H9 (cell line): ENCODE results near the gene PXYLP1. TPM values are rescaled to one million over a fixed set of nuclear protein-coding genes. Genes with fewer than 3 reads are reported as not detected.

ENCODE experiments used
- DNase-seq: peaks from one replicate; pipeline ENCODE4 v3.0.0-alpha.2; 2017
- H2AFZ ChIP-seq: one replicate; pipeline ENCODE4 v1.6.1; 2013; ENCODE audit warnings: mild to moderate bottlenecking, low read length, control low read depth, moderate library complexity
- H2AK5ac ChIP-seq: 2 replicates; pipeline ENCODE4 v1.6.1; 2013; ENCODE audit warnings: low read length, control low read depth, mixed read lengths; ENCODE audit not compliant: insufficient read length
- H2BK120ac ChIP-seq: one replicate; pipeline ENCODE4 v1.6.1; 2013; ENCODE audit warnings: low read depth, mild to moderate bottlenecking, low read length, control low read depth, inconsistent platforms; ENCODE audit not compliant: poor library complexity, severe bottlenecking
- H2BK12ac ChIP-seq: 2 replicates; pipeline ENCODE4 v1.6.1; 2013; ENCODE audit warnings: low read length, control low read depth, mixed read lengths, low read depth; ENCODE audit not compliant: insufficient read length
- H2BK15ac ChIP-seq: 2 replicates; pipeline ENCODE4 v1.6.1; 2013; ENCODE audit warnings: low read depth, low read length, control low read depth
- H2BK20ac ChIP-seq: one replicate; pipeline ENCODE4 v1.6.1; 2013; ENCODE audit warnings: low read depth, mild to moderate bottlenecking, low read length, control low read depth, inconsistent platforms; ENCODE audit not compliant: poor library complexity, severe bottlenecking
- H2BK5ac ChIP-seq: 2 replicates; pipeline ENCODE4 v1.6.1; 2013; ENCODE audit warnings: low read length, control low read depth, mixed read lengths; ENCODE audit not compliant: insufficient read length
- H3K14ac ChIP-seq: 2 replicates; pipeline ENCODE4 v1.6.1; 2013; ENCODE audit warnings: low read length, control low read depth; ENCODE audit not compliant: insufficient read depth
- H3K18ac ChIP-seq: 2 replicates; pipeline ENCODE4 v1.6.1; 2013; ENCODE audit warnings: low read depth, mild to moderate bottlenecking, mixed read lengths, low read length, control low read depth; ENCODE audit not compliant: insufficient read length
- H3K23ac ChIP-seq: 2 replicates; pipeline ENCODE4 v1.6.1; 2013; ENCODE audit warnings: low read length, control low read depth, mixed read lengths, low read depth; ENCODE audit not compliant: insufficient read length
- H3K23me2 ChIP-seq: 2 replicates; pipeline ENCODE4 v1.6.1; 2013; ENCODE audit warnings: low read depth, mild to moderate bottlenecking, mixed read lengths, low read length, control low read depth; ENCODE audit not compliant: insufficient read length, poor library complexity, severe bottlenecking
- H3K27ac ChIP-seq: 2 replicates; pipeline ENCODE4 v1.5.1; 2013; ENCODE audit warnings: low read length, control low read depth, mixed read lengths, low read depth; ENCODE audit not compliant: insufficient read length
- H3K27me3 ChIP-seq: 2 replicates; pipeline ENCODE4 v1.6.1; 2013; ENCODE audit warnings: low read length, control low read depth, inconsistent platforms; ENCODE audit not compliant: insufficient read depth
- H3K4ac ChIP-seq: 2 replicates; pipeline ENCODE4 v1.6.1; 2013; ENCODE audit warnings: low read depth, mild to moderate bottlenecking, control low read depth, inconsistent platforms, low read length, moderate library complexity
- H3K4me1 ChIP-seq: 2 replicates; pipeline ENCODE4 v1.6.1; 2013; ENCODE audit warnings: low read length, control low read depth, inconsistent platforms; ENCODE audit not compliant: insufficient read depth
- H3K4me2 ChIP-seq: 2 replicates; pipeline ENCODE4 v1.6.1; 2013; ENCODE audit warnings: low read length, control low read depth, mixed read lengths; ENCODE audit not compliant: insufficient read length, insufficient read depth
- H3K56ac ChIP-seq: 2 replicates; pipeline ENCODE4 v1.6.1; 2013; ENCODE audit warnings: low read depth, mild to moderate bottlenecking, mixed read lengths, low read length, control low read depth; ENCODE audit not compliant: insufficient read length
- H3K79me1 ChIP-seq: 2 replicates; pipeline ENCODE4 v1.6.1; 2013; ENCODE audit warnings: low read depth, mild to moderate bottlenecking, moderate library complexity, low read length, control low read depth, inconsistent platforms; ENCODE audit not compliant: insufficient read depth, poor library complexity, severe bottlenecking
- H3K79me2 ChIP-seq: 2 replicates; pipeline ENCODE4 v1.6.1; 2013; ENCODE audit warnings: low read length, control low read depth, inconsistent platforms; ENCODE audit not compliant: insufficient read depth
- H3K9ac ChIP-seq: 2 replicates; pipeline ENCODE4 v1.6.1; 2013; ENCODE audit warnings: low read length, control low read depth, mixed read lengths; ENCODE audit not compliant: insufficient read length; ENCODE audit errors: extremely low read depth
- H3K9me3 ChIP-seq: one replicate; pipeline ENCODE4 v1.6.1; 2013; ENCODE audit warnings: low read depth, low read length, inconsistent platforms; ENCODE audit not compliant: control insufficient read depth
- H3T11ph ChIP-seq: one replicate; pipeline ENCODE4 v1.6.1; 2013; ENCODE audit warnings: mild to moderate bottlenecking, low read length, control low read depth, inconsistent platforms
- H4K20me1 ChIP-seq: one replicate; pipeline ENCODE4 v1.6.1; 2013; ENCODE audit not compliant: control insufficient read depth, insufficient read length, insufficient read depth
- H4K5ac ChIP-seq: 2 replicates; pipeline ENCODE4 v1.6.1; 2013; ENCODE audit warnings: low read depth, mild to moderate bottlenecking, mixed read lengths, low read length, control low read depth; ENCODE audit not compliant: insufficient read length
- H4K8ac ChIP-seq: replicated peaks from 2 replicates; pipeline ENCODE4 v1.6.1; 2013; ENCODE audit warnings: low read length, control low read depth, mixed read lengths, low read depth; ENCODE audit not compliant: insufficient read length
- H4K91ac ChIP-seq: 2 replicates; pipeline ENCODE4 v1.6.1; 2013; ENCODE audit warnings: low read depth, mild to moderate bottlenecking, moderate library complexity, mixed read lengths, low read length, control low read depth; ENCODE audit not compliant: insufficient read length
- H3K27ac Mint-ChIP-seq, 3 experiments: 2 replicates in 2 of 3; 3 replicates in 1 of 3; pipeline ENCODE4 v1.8.0; 2020 to 2021; ENCODE audit warnings: mixed read lengths in 3 of 3, mild to moderate bottlenecking in 1 of 3, moderate library complexity in 1 of 3
- H3K27me3 Mint-ChIP-seq: 2 replicates; pipeline ENCODE4 v1.8.0; 2021; ENCODE audit warnings: low read depth, mild to moderate bottlenecking, moderate library complexity, mixed read lengths
- H3K36me3 Mint-ChIP-seq, 3 experiments: 2 replicates in 2 of 3; 3 replicates in 1 of 3; pipeline ENCODE4 v1.8.0; 2020 to 2021; ENCODE audit warnings: low read depth in 3 of 3, mixed read lengths in 3 of 3; ENCODE audit not compliant: insufficient read depth in 1 of 3
- H3K4me1 Mint-ChIP-seq, 2 experiments: 2 replicates each; pipeline ENCODE4 v1.8.0; 2020; ENCODE audit warnings: mixed read lengths in 2 of 2
- H3K4me3 Mint-ChIP-seq, 2 experiments: 2 replicates in 1 of 2; 3 replicates in 1 of 2; pipeline ENCODE4 v1.8.0; 2020 to 2021; ENCODE audit warnings: mild to moderate bottlenecking in 2 of 2, mixed read lengths in 2 of 2, moderate library complexity in 1 of 2
- H3K9me3 Mint-ChIP-seq, 2 experiments: 2 replicates in 1 of 2; 3 replicates in 1 of 2; pipeline ENCODE4 v1.8.0; 2020; ENCODE audit warnings: mild to moderate bottlenecking in 2 of 2, mixed read lengths in 2 of 2, moderate library complexity in 1 of 2
- WGBS: extraction: QIAGEN DNeasy Blood & Tissue Kit; methylation state at CpG from one replicate; pipeline ENCODE4 v1.1.7; 2013; ENCODE audit warnings: missing lambda C conversion rate, low lambda C conversion rate, mixed read lengths; ENCODE audit not compliant: insufficient read length; ENCODE audit errors: extremely low coverage; 5-methylcytosine and 5-hydroxymethylcytosine counted together
- total RNA-seq: library from RNA; stranded (reverse); gene quantifications from 2 replicates; pipeline ENCODE4 v1.2.1, GENCODE V29; 2021
- TF ChIP-seq, protein P1 (sequence below): fragments of 200-600 bp; sonication (generic); conservative IDR thresholded peaks from 3 replicates; pipeline ENCODE4 v1.8.0; 2021; ENCODE audit warnings: antibody characterized with exemption, mild to moderate bottlenecking

Gene PXYLP1
- total RNA-seq, 1 experiment from 2014 or later: 17.9 TPM

DNA sequence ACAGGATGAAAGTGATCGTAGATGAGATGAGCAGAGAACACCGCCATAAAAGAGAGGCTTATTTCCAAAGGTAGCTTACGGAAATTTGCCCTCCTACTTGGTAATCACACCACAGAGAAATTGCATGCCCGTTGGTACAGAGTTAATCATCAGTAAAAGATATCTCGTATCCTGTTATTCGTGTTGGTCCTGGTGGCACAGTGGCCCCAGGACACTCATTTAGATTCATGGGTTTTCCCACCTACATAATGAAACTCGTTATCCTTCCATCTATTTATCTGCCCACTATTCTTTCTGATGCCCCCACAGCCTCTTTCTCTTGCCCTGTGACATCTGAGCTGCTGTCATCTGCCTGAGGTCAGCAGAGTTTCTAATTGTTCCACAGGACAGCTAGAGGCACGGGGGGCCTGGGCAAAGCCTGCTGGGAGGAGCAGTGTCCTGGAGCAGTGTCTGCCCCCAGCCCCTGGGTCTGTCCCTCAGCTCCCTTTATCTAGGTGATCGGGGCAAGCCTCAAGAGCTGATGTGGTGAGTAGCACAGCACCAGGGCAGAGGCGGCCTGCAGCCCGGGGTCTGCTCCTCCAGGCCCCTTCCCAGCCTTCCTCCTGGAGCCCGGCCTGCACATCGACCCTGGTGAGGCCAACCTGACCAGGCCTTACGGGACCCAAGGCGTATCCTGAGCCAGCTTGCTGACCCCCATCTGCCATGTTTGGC lies 42.2 kb downstream of the PXYLP1 start:
- Histone ChIP-seq H2BK120ac (no peak overlapping the region), H2BK15ac (no peak overlapping the region), H4K8ac (no peak overlapping the region), H3T11ph (no peak overlapping the region), H2AK5ac (no peak overlapping the region), H3K4me2 (no peak overlapping the region), H2AFZ (no peak overlapping the region), H3K79me2 (no peaks in the 10 kb centered on the region), H3K79me1 (no peaks in the 10 kb centered on the region), H3K4me1 (no peaks in the 10 kb centered on the region; the same call in 1 of the 2 replicates), H3K4ac (no peak overlapping the region), H3K23ac (no peak overlapping the region), H2BK20ac (no peak overlapping the region), H2BK5ac (no peak overlapping the region), H4K91ac (no peak overlapping the region), H3K56ac (no peak overlapping the region), H2BK12ac (no peak overlapping the region), H3K27ac (no peak overlapping the region), H3K14ac (no peak overlapping the region), H3K9ac (no peak overlapping the region), H4K20me1 (no peaks in the 10 kb centered on the region), H3K23me2 (no peaks in the 10 kb centered on the region), H4K5ac (no peak overlapping the region), H3K18ac (no peak overlapping the region), H3K9me3 (no peaks in the 10 kb centered on the region), H3K27me3 (no peaks in the 10 kb centered on the region)
- no peak for DNase-seq
- WGBS: no CpG with 5 or more reads among the region's 15 CpGs
- no peak overlapping the region; a peak in 2 of 7 replicates for H3K27ac Mint-ChIP-seq
- H3K4me3 Mint-ChIP-seq: no peak overlapping the region
- no peaks in the 10 kb centered on the region for H3K4me1 Mint-ChIP-seq
- TF ChIP-seq, protein P1, sequence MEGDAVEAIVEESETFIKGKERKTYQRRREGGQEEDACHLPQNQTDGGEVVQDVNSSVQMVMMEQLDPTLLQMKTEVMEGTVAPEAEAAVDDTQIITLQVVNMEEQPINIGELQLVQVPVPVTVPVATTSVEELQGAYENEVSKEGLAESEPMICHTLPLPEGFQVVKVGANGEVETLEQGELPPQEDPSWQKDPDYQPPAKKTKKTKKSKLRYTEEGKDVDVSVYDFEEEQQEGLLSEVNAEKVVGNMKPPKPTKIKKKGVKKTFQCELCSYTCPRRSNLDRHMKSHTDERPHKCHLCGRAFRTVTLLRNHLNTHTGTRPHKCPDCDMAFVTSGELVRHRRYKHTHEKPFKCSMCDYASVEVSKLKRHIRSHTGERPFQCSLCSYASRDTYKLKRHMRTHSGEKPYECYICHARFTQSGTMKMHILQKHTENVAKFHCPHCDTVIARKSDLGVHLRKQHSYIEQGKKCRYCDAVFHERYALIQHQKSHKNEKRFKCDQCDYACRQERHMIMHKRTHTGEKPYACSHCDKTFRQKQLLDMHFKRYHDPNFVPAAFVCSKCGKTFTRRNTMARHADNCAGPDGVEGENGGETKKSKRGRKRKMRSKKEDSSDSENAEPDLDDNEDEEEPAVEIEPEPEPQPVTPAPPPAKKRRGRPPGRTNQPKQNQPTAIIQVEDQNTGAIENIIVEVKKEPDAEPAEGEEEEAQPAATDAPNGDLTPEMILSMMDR: no peak
- H3K36me3 Mint-ChIP-seq: peaks cover 2 to 5% (median 4%) of the 10 kb centered on the region in 3 experiments; a peak in 5 of 7 replicates
- no peaks in the 10 kb centered on the region for H3K9me3 Mint-ChIP-seq
- no peaks in the 10 kb centered on the region for H3K27me3 Mint-ChIP-seq
